K562 (cell line): ENCODE measurements around the gene FAM83D. TPM values are rescaled to one million over a fixed set of nuclear protein-coding genes. Genes with fewer than 3 reads are reported as not detected.

ENCODE experiments used
- BCLAF1 ChIP-seq, 2 experiments: fragments of 450-650 bp in 1 of 2; IDR thresholded peaks; 2 replicates each; pipeline ENCODE4 v1.6.1; 2011 to 2017; ENCODE audit warnings: low read depth in 2 of 2, antibody characterized with exemption in 1 of 2, borderline replicate concordance in 1 of 2, low read length in 1 of 2, mild to moderate bottlenecking in 1 of 2, mixed read lengths in 1 of 2; ENCODE audit not compliant: control insufficient read depth in 1 of 2
- CSDE1 ChIP-seq, 2 experiments: fragments of 450-650 bp; IDR thresholded peaks; 2 replicates each; pipeline ENCODE4 v1.6.1; 2016; ENCODE audit warnings: mild to moderate bottlenecking in 1 of 2
- KAT8 ChIP-seq: fragments of 450-650 bp; IDR thresholded peaks from 2 replicates; pipeline ENCODE4 v1.6.1; 2016; ENCODE audit warnings: low read depth, mild to moderate bottlenecking
- MYC ChIP-seq, 2 experiments: fragments of 250-450 bp in 1 of 2; sonication (Bioruptor Pico) in 1 of 2; IDR thresholded peaks; 2 replicates each; pipeline versions ENCODE4 v1.5.1 to v1.6.1; 2012 to 2021; ENCODE audit warnings: low read depth in 2 of 2, borderline replicate concordance in 1 of 2, improper control_type of control experiment in 1 of 2, low read length in 1 of 2, mild to moderate bottlenecking in 1 of 2, moderate library complexity in 1 of 2
- NFIX ChIP-seq: fragments of 250-450 bp; sonication (Bioruptor Pico); IDR thresholded peaks from 2 replicates; pipeline ENCODE4 v1.4.0; 2020; ENCODE audit warnings: low read depth, mild to moderate bottlenecking, moderate library complexity
- POLR2AphosphoS2 ChIP-seq: IDR thresholded peaks from 2 replicates; pipeline ENCODE4 v1.6.1; 2012; ENCODE audit warnings: low read length, improper control_type of control experiment
- REST ChIP-seq, 2 experiments: fragments of 450-650 bp; formaldehyde crosslinking in 1 of 2; IDR thresholded peaks; 2 replicates each; pipeline versions ENCODE4 v1.4.0 to v1.6.1; 2014 to 2020; ENCODE audit warnings: mild to moderate bottlenecking in 2 of 2, borderline replicate concordance in 1 of 2, low read depth in 1 of 2
- SOX6 ChIP-seq: fragments of 450-650 bp; IDR thresholded peaks from 2 replicates; pipeline ENCODE4 v1.6.1; 2014; ENCODE audit warnings: mild to moderate bottlenecking
- SRSF3 ChIP-seq: fragments of 200-400 bp; formaldehyde crosslinking; IDR thresholded peaks from 2 replicates; pipeline ENCODE4 v1.6.1; 2016; ENCODE audit warnings: mild to moderate bottlenecking, low read length, moderate library complexity; ENCODE audit not compliant: insufficient read depth
- TFAP4 ChIP-seq: sonication (generic); formaldehyde crosslinking; IDR thresholded peaks from 2 replicates; pipeline ENCODE4 v1.8.0; 2022; ENCODE audit warnings: missing genetic modification reagents, mild to moderate bottlenecking, moderate library complexity, borderline replicate concordance
- ZKSCAN3 ChIP-seq: fragments of 250-450 bp; sonication (Bioruptor Pico); IDR thresholded peaks from 2 replicates; pipeline ENCODE4 v1.4.0; 2020
- ZNF696 ChIP-seq: fragments of 250-450 bp; sonication (Bioruptor Pico); conservative IDR thresholded peaks from 2 replicates; pipeline ENCODE4 v1.4.0; 2020; ENCODE audit warnings: mild to moderate bottlenecking, moderate library complexity
- ZNF75A ChIP-seq: fragments of 450-650 bp; formaldehyde crosslinking; IDR thresholded peaks from 2 replicates; pipeline ENCODE4 v1.4.0; 2020; ENCODE audit warnings: mild to moderate bottlenecking
- polyA plus RNA-seq, 8 experiments: library from polyadenylated mRNA; depleted of rRNA in 4 of 8; stranded (reverse) in 5 of 8; unstranded in 3 of 8; fragments of >200 nt; fragmentation: Nextera tagmentation in 2 of 8; fragmentation: Illumina TruSeq in 1 of 8; extraction: Ambion mirVana in 2 of 8; extraction: Trizol in 1 of 8; gene quantifications; 2 replicates each; pipeline versions ENCODE4 v1.2.1 to v1.2.3, GENCODE V29; 2011 to 2014; ENCODE audit warnings: inconsistent platforms in 1 of 8, missing spikeins in 1 of 8
- total RNA-seq, 7 experiments: library from RNA; depleted of rRNA in 6 of 7; stranded (reverse); fragments of >200 nt in 6 of 7; fragmentation: Illumina TruSeq in 2 of 7; extraction: Trizol in 2 of 7; gene quantifications; 2 replicates each; pipeline versions ENCODE4 v1.2.1 to v1.2.3, GENCODE V29; 2011 to 2021; ENCODE audit warnings: low replicate concordance in 1 of 7
- TF ChIP-seq, protein P1 (sequence below): fragments of 450-650 bp; formaldehyde crosslinking; IDR thresholded peaks from 2 replicates; pipeline ENCODE4 v1.4.0; 2020; ENCODE audit warnings: mild to moderate bottlenecking, moderate library complexity

FAM83D gene
- total and polyA plus RNA-seq, 9 of the 15 experiments (the other 6 are each of a cell fraction or from before 2014, with no cell fraction given): 8.2 to 66.1 (median 43.5) TPM

GRCh38 chr20:38947931-38948362, 21.7 kb downstream of the FAM83D start (continued):
- TF ChIP-seq BCLAF1 (IDR thresholded peaks at IDR 0.05; ENCODE audit: borderline replicate concordance in 1 of 2, control insufficient read depth in 1 of 2, low read depth in 2 of 2, low read length in 1 of 2): 0 out of 4 replicates have a peak, but pooled peaks of 1 of the 2 experiments have one; percentile 54
- no peak for TF ChIP-seq ZKSCAN3 (CRISPR knock-in tag)
- peak; percentile 35 for TF ChIP-seq REST (IDR thresholded peaks at IDR 0.05; ENCODE audit: borderline replicate concordance)
- no peak for TF ChIP-seq REST (CRISPR knock-in tag; IDR thresholded peaks at IDR 0.05; ENCODE audit: low read depth)
- peak; percentile 80 for TF ChIP-seq MYC (IDR thresholded peaks at IDR 0.05; ENCODE audit: low read depth, low read length)
- TF ChIP-seq MYC (CRISPR knock-in tag; IDR thresholded peaks at IDR 0.05; ENCODE audit: borderline replicate concordance, low read depth): no peak
- no peak for TF ChIP-seq SRSF3
- TF ChIP-seq, protein P1, sequence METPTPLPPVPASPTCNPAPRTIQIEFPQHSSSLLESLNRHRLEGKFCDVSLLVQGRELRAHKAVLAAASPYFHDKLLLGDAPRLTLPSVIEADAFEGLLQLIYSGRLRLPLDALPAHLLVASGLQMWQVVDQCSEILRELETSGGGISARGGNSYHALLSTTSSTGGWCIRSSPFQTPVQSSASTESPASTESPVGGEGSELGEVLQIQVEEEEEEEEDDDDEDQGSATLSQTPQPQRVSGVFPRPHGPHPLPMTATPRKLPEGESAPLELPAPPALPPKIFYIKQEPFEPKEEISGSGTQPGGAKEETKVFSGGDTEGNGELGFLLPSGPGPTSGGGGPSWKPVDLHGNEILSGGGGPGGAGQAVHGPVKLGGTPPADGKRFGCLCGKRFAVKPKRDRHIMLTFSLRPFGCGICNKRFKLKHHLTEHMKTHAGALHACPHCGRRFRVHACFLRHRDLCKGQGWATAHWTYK (CRISPR knock-in tag): peak; percentile 70; the same call in 1 of the 2 replicates
- no peak; the same call in 1 of the 2 replicates for TF ChIP-seq POLR2AphosphoS2
- TF ChIP-seq KAT8: no peak
- TF ChIP-seq CSDE1 (IDR thresholded peaks at IDR 0.05): no peak
- TF ChIP-seq ZNF696 (CRISPR knock-in tag): 0 out of 2 replicates have a peak, but pooled peaks have one; percentile 39
- no peak for TF ChIP-seq NFIX (CRISPR knock-in tag)
- peak; percentile 96 for TF ChIP-seq SOX6
- no peak for TF ChIP-seq ZNF75A (CRISPR knock-in tag)
- peak; percentile 82 for TF ChIP-seq TFAP4 (CRISPR knock-in tag)
